ENCODE results near the gene ISCU.

ISCU gene

GRCh38 chr12:108592033-108592909 lies 29.9 kb downstream of the ISCU start:
- DNase-seq: no peak

DNA sequence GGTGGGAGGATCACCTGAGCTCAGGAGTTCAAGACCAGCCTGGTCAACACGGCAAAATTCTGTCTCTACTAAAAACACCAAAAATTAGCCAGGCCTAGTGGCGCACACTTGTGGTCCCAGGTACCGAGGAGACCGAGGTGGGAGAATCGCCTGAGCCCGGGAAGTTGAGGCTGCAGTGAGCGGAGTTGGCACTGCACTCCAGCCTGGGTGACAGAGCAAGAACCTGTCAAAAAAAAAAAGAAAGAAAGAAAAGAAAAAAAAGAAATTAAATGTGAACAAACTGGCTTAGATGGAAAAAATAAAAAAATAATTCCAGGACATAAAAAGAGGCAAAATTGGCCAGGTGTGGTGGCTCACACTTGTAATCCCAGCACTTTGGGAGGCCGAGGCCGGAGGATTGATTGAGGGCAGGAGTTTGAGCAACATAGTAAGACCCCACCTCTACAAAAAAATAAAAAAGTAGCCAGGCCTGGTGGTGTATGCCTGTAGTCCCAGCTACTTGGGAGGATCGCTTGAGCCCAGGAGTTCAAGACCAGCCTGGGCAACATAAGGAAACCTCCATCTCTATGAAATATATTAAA lies 32.0 kb downstream of the ISCU start:
- no peak for DNase-seq

- no peak for DNase-seq
Measured at GRCh38 chr12:108594960-108595710, 32.7 kb downstream of the ISCU start.

DNA sequence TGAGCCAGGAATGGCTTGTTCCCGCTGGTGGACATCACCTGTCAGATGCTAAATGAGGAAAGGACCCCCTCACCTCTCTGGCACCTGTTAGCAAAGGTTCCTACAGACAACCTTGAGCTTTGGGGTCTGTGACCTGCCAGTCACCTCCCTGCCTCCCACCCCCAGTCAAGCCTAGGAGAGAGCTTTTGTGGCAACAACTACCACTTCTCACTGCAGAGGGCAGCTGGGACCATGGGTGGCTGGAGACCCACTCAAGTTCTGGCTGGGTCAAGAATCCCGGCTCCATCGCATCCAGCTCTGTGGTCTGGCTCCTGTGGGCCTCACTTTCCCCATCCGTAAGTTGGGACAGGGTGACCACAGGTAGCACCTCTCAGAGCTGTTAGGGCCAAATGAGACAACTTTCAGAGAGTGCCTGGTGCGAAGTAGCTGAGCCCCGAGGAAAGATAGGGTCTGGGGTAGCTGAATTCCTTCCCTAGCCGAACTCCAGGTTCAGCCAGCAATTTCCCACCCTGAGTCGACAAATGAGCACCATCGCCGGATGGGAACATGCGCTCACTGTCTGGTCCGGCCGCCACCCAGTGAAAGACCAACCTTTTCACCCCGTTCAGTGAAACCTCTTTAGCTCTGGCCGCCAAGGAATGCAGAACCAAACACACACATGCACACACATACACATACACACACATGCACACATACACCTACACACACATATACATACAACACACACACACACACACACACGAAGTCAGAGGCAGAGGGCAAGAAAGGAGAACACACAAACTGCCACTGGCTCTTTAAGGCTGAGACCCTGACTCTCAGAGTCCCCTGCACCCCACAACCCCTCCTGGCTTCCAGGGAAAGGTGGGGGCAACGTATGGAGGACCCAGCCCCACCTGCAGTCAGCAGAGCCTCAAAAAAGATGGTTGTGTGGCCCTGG lies 33.6 kb downstream of the ISCU start:
- no peak for DNase-seq

DNA sequence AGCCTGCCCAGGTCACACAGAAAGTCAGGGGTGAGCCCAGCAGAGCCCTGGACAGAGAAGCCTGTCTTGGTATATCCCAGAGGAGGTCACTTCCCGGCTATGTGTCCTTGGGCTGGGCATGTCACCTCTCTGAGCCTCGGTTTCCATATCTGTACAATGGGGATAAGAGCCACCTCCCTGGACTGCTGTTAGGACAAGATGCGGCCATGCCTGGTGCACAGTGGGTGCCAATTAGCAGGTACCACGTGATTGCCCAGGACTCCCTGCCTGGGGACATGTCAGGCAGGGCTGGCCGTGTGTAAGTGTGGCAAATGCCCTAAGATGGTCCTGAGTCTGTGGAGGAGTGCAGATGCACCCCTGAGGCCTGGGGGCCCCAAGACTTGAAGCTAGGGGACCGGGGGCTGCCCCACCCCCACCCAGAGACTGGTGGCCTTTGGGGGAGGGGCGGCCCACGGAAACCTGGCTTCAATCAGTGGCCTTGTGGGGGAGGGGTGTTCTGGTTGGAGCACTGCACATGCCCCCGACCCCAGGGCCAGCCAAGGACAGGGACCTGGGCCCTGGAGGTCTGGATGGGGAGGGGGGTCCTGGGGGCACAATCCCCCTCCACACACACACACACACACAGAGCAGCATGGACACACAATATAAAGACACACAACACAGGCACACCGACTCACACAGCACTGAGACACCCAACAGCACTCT lies 34.6 kb downstream of the ISCU start:
- no peak for DNase-seq

DNA sequence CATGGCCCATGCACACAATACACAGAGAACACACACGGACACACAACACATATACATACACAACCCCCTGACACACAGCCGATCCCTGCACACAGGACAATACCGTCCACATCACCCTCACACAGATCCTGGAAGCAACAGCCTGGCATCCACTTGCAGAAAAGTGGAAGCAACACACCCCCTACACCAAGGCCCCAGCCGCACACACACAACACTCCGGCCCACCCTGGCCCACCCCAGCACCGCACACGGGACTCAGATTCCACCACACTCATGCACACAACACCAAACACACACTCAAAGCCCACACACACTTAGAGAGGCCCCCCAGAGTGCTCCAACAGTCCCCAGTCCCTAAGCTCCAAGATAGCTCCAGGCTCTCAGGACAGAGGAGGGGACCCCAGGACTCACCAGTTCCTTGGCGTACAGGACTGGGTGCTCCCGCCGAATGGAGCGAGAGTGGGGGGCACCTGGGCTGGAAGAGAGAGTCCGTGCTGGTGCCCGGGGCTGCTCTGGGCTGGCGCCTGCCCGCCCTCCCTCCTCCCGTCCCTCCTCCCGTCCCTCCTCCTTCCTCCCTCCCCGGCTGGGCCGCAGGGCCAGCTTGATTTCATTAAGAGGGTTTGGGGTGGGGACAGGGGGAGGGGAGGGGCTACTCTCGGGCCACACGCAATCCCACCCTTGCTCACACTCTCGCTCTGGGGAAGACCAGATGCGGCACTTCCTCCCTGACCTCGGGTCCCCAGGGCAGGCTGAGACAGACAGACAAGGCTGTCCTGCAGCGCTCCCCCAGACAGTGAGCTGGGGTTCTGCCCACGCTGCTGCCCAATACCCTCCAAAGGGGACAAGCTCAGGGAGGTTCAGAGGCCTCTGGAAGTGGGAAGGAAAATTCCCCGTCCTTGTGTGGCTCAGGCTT lies 35.4 kb downstream of the ISCU start, which contains the start of gene TMEM119:
Gene TMEM119, minus strand, starts transcription at position 526 of the 913 bp plus-strand sequence. CDS start 5,701 bp downstream, outside the sequence.
- no peak for DNase-seq

DNA sequence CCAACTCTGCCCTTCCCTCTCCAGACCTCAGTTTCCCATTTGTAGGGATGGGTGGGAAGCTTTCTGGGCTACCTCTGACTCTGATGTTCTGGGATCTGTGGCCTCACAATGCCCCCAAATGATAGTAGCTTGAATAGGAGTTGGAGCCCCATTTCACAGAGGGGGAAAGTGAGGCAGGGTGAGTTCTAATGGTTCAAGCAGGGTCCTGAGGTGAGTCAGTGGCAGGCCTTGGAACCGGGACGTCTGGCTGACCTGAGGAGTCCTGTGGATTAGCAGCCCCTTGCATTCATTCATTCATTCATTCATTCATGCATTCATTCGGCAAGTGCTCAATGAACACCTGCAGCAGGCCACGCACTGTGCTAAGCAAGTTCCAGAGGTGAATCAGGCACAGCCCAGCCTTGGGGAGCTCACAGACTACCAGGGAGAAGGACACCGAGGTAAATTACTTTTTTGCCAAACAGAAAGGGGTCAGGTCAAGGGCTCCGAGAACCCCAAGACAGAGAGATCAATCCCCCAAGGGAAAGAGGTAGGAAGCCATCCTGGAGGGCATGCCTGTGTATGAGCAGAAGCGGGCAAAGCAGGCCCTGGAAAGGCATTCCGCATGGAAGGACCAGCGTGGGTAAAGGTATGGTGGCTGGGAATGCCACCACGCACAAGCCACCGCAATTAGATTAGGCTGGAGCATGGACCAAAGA lies 36.3 kb downstream of the ISCU start:
- DNase-seq: no peak

DNA sequence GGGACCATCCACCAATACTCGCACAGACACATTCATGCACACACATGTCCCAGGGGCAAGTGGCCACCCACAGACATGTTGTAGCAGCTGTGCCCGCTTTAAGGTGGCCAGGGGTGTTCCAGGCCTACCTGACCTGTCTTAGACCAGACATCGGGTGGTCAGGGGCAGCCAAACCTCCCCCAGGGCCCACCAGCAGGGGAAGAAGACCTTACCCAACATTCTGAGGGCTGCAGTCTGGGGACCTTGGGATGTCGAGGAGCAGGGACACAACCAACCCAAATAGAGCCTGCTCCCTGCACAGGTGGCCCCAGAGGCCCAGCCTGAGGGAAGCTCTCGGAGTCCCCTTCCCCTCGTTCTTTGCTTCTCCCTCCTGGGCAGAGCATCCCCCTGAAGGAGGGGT lies 37.1 kb downstream of the ISCU start:
- DNase-seq: no peak

GRCh38 chr12:108599948-108600701 lies 37.7 kb downstream of the ISCU start:
- no peak for DNase-seq

- DNase-seq: no peak
Measured at GRCh38 chr12:108600702-108601007, 38.3 kb downstream of the ISCU start.

GRCh38 chr12:108602209-108602705 lies 39.9 kb downstream of the ISCU start:
- DNase-seq: no peak

DNA sequence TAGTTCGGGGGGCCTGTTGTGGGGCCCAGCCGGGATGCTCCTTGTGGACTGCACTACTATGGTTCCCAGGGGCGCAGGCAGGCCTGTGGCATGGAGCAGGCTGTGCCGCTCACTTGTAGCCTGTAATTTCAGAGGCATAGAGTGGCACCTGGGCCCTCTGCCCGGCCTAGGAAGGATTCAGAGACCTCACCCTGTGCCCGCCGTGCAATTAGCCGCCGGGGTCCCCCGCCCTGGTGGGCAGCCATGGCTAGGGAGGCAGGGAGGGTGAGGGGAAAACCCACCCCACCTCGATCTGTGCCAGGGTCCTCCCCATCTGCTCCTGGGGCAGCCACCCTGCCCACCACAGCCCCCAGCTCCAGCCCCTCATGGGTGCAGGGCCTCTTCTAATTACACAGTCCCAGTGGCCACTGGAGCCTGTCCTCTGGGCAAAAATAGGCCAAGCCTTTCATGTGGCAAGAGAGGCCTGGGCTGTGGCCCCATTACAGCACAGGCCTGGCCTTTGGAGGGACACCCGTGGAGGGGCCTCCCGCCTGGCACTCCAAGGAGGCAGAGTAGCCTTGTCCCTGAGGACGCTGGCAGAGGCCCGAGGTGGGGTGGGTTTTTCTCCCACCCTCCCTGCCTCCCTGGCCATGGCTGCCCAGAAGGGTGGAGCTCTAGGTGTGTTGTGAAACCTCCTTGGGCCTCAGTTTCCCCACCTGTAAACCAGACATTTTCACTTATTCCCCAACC lies 40.7 kb downstream of the ISCU start:
- no peak for DNase-seq

GRCh38 chr12:108603743-108604142 lies 41.3 kb downstream of the ISCU start:
- DNase-seq: no peak

- DNase-seq: no peak
Measured at GRCh38 chr12:108604208-108604941, 42.0 kb downstream of the ISCU start.

DNA sequence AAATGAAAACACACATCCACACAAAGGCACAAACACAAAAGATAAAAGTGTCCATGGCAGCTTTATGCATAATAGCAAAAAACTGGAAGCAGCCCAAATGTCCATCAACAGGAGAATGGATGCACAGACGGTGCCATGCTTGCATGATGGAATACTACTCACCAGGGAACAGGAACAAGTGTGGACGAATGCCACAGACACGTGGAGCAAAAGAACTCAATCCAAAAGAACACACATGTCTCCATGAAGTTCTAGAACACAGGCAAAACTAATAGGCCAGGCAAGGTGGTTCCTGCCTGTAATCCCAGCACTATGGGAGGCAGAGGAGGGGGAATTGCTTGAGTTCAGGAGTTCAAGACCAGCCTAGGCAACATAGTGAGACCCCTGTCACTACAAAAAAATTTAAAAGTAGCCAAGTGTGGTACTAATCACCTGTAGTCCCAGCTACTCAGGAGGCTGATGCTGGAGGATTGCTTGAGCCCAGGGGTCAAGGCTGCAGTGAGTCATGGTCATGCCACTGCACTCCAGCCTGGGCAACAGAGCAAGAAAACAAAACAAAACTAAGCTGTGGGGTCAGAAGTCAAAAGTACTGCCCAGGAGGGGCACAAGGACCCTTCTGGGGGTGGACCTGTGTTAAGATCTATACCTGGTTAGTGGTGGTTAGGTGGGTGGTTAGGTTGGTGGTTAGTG lies 42.7 kb downstream of the ISCU start:
- DNase-seq: no peak

GRCh38 chr12:108605690-108606406 lies 43.5 kb downstream of the ISCU start:
- DNase-seq: no peak
